ENCODE results near the gene GATD1.

DNA sequence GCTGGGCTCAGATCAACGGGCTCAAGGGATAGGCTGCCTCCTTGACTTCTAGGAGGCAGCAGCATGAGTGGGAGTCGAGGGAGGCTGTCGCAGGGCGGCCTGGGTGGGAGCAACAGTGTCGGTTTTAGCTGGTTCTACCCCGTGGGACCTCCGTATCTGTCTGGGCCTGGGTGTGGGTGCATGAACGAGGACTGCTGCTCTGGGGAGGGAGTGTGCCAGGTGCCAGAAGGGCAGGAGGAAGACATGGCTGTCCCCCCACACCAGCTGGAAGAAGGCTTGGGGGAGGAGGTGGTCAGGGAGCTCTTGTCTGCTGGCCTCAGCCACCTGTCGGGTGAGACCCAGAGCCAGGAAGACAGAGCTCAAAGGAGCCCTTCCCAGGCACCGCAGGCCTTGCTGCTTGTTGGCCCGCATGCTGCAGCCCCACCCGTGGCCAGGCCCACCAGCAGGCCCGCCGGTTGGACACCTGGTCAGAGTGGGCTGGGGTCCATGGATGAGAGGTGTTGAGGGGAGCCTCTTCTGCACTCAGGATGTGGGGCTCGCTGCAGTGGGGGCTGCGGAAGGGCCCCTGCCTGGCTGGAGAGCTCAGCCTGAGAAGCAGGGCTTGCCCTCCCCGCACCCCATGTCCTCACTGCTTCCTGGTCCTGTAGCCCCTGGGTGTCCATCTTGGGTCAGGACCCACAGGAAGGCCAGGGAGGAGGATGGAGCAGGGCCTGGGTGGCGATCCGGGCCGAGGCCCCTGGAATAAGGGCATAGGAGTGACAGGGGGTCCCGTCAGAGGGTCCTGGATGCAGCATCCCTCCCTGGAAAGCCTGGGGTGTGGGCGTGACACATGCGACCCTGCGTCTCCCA lies 9.2 kb upstream of the GATD1 start:
- TF ChIP-seq, protein P1, sequence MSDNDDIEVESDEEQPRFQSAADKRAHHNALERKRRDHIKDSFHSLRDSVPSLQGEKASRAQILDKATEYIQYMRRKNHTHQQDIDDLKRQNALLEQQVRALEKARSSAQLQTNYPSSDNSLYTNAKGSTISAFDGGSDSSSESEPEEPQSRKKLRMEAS (IDR thresholded peaks at IDR 0.05) = no peak
- no peak for TF ChIP-seq CREB1 (IDR thresholded peaks at IDR 0.05; ENCODE audit: low read depth)
- TF ChIP-seq CEBPB (IDR thresholded peaks at IDR 0.05) = no peak
